ENCODE results near the gene LRRC8E.
"Not testable (repeated sequence)": the region's sequence is repeated elsewhere in the genome, so short reads cannot be mapped to it uniquely, and the experiment has no call there.

The LRRC8E gene

GRCh38 chr19:7855426-7856108 is 32.7 kb upstream of the LRRC8E start:
- DNase-seq, result no peak

GRCh38 chr19:7856109-7856591 is 32.2 kb upstream of the LRRC8E start:
- no peak for DNase-seq

GRCh38 chr19:7856679-7857663 is 31.3 kb upstream of the LRRC8E start:
- DNase-seq, result no peak

GRCh38 chr19:7857727-7858108 is 30.6 kb upstream of the LRRC8E start:
- DNase-seq, result no peak

- DNase-seq, result no peak
Measured at GRCh38 chr19:7858109-7858770, 30.1 kb upstream of the LRRC8E start.

- DNase-seq, result not testable (repeated sequence)
Measured at GRCh38 chr19:7859087-7859486, 29.2 kb upstream of the LRRC8E start.

- DNase-seq, result no peak
Measured at GRCh38 chr19:7859831-7860713, 28.2 kb upstream of the LRRC8E start.

GRCh38 chr19:7860714-7861618 is 27.3 kb upstream of the LRRC8E start:
- no peak for DNase-seq

GRCh38 chr19:7861619-7862412 is 26.5 kb upstream of the LRRC8E start:
- DNase-seq, result no peak

GRCh38 chr19:7862413-7862951 is 25.8 kb upstream of the LRRC8E start:
- peak; percentile 44 for DNase-seq

- no peak for DNase-seq
Measured at GRCh38 chr19:7863157-7863970, 24.9 kb upstream of the LRRC8E start.

GRCh38 chr19:7863971-7864689 is 24.2 kb upstream of the LRRC8E start:
- DNase-seq, result no peak

- DNase-seq, result no peak
Measured at GRCh38 chr19:7864690-7865074, 23.6 kb upstream of the LRRC8E start.

GRCh38 chr19:7865262-7865911 is 22.9 kb upstream of the LRRC8E start:
- no peak for DNase-seq

GRCh38 chr19:7866399-7867091 is 21.8 kb upstream of the LRRC8E start:
- no peak for DNase-seq

GRCh38 chr19:7867092-7867844 is 21.0 kb upstream of the LRRC8E start:
- DNase-seq, result no peak

Measured in fibroblast of skin of abdomen (primary cell).